IMR-90 (cell line): ENCODE results near the gene CWC27. TPM values are rescaled to one million over a fixed set of nuclear protein-coding genes. Genes with fewer than 3 reads are reported as not detected.

Source experiments
- ATAC-seq: fragments of 200-7000 bp; cut with Tn5 transposase; 2 replicates; pipeline ENCODE4 v1.9.1; 2020; ENCODE audit warnings: low read depth, mild to moderate bottlenecking, moderate library complexity
- BruUV-seq: library from RNA; stranded (reverse); fragments of 400-500 nt; replicated peaks from 2 replicates; lab custom pipeline; 2021; lab: Mats Ljungman, UMichigan
- CTCF ChIA-PET: fragments of 300-600 bp; formaldehyde crosslinking; extraction: SDS; loops from one replicate; lab custom pipeline; 2021; ENCODE audit warnings: antibody characterized with exemption; lab: Yijun Ruan, JAX
- POLR2A ChIA-PET: fragments of 300-600 bp; sonication (Branson Sonifier 250); formaldehyde crosslinking; loops from one replicate; lab custom pipeline; 2022; ENCODE audit warnings: antibody characterized with exemption; ENCODE audit not compliant: unreplicated experiment; lab: Charles Lee
- DNase-seq: peaks from one replicate; pipeline ENCODE4 v3.0.0; 2013
- H2AFZ ChIP-seq: replicated peaks from 2 replicates; pipeline ENCODE3; 2013; ENCODE audit warnings: low read length, mild to moderate bottlenecking; ENCODE audit not compliant: poor library complexity
- H2AK5ac ChIP-seq: 2 replicates; pipeline ENCODE4 v1.6.1; 2013; ENCODE audit warnings: low read depth, low read length, inconsistent platforms
- H2AK9ac ChIP-seq: replicated peaks from 2 replicates; pipeline ENCODE3; 2013; ENCODE audit warnings: mild to moderate bottlenecking, low read depth, low read length, moderate library complexity; ENCODE audit not compliant: poor library complexity
- H2BK120ac ChIP-seq: 2 replicates; pipeline ENCODE4 v1.6.1; 2013; ENCODE audit warnings: low read depth, low read length, inconsistent platforms
- H2BK15ac ChIP-seq: 3 replicates; pipeline ENCODE4 v1.6.1; 2013; ENCODE audit warnings: low read depth, low read length, inconsistent platforms
- H2BK20ac ChIP-seq: 2 replicates; pipeline ENCODE4 v1.6.1; 2013; ENCODE audit warnings: low read depth, mild to moderate bottlenecking, inconsistent platforms, low read length, moderate library complexity
- H2BK5ac ChIP-seq: 2 replicates; pipeline ENCODE4 v1.6.1; 2013; ENCODE audit warnings: mild to moderate bottlenecking, low read depth, low read length, inconsistent platforms; ENCODE audit not compliant: poor library complexity, severe bottlenecking
- H3K14ac ChIP-seq: replicated peaks from 2 replicates; pipeline ENCODE4 v1.6.1; 2013; ENCODE audit warnings: low read depth, low read length, inconsistent platforms
- H3K18ac ChIP-seq: 2 replicates; pipeline ENCODE4 v1.6.1; 2013; ENCODE audit warnings: low read depth, low read length, control low read depth
- H3K23ac ChIP-seq: 2 replicates; pipeline ENCODE4 v1.6.1; 2013; ENCODE audit warnings: low read depth, low read length, inconsistent platforms
- H3K27ac ChIP-seq: 2 replicates; pipeline ENCODE4 v1.5.1; 2013; ENCODE audit warnings: mild to moderate bottlenecking, control low read depth, low read length; ENCODE audit not compliant: insufficient read depth
- H3K27me3 ChIP-seq: 2 replicates; pipeline ENCODE4 v1.6.1; 2013; ENCODE audit warnings: low read length; ENCODE audit not compliant: control insufficient read depth, insufficient read depth
- H3K36me3 ChIP-seq: 2 replicates; pipeline ENCODE4 v1.6.1; 2013; ENCODE audit warnings: low read length, mixed read lengths; ENCODE audit not compliant: control insufficient read depth, insufficient read depth
- H3K4ac ChIP-seq: 2 replicates; pipeline ENCODE4 v1.6.1; 2013; ENCODE audit warnings: low read depth, low read length, inconsistent platforms
- H3K4me1 ChIP-seq: 2 replicates; pipeline ENCODE4 v1.6.1; 2013; ENCODE audit warnings: low read length, mixed read lengths; ENCODE audit not compliant: control insufficient read depth, insufficient read depth
- H3K4me2 ChIP-seq: 2 replicates; pipeline ENCODE4 v1.6.1; 2013; ENCODE audit warnings: low read depth, mild to moderate bottlenecking, control low read depth, low read length, moderate library complexity
- H3K4me3 ChIP-seq: 2 replicates; pipeline ENCODE4 v1.5.1; 2013; ENCODE audit warnings: low read depth, mild to moderate bottlenecking, control low read depth, low read length, moderate library complexity; ENCODE audit not compliant: insufficient read depth
- H3K56ac ChIP-seq: 2 replicates; pipeline ENCODE4 v1.6.1; 2013; ENCODE audit warnings: low read length, inconsistent platforms; ENCODE audit not compliant: insufficient read depth; ENCODE audit errors: extremely low read depth
- H3K79me1 ChIP-seq, 2 experiments: 2 replicates each; pipeline ENCODE4 v1.6.1; 2013; ENCODE audit warnings: low read length in 2 of 2, inconsistent platforms in 1 of 2, low read depth in 1 of 2
- H3K9ac ChIP-seq: 2 replicates; pipeline ENCODE4 v1.6.1; 2013; ENCODE audit warnings: low read depth, low read length, control low read depth
- H3K9me1 ChIP-seq: 2 replicates; pipeline ENCODE4 v1.6.1; 2013; ENCODE audit warnings: low read length, inconsistent platforms; ENCODE audit not compliant: insufficient read depth
- H3K9me3 ChIP-seq: 2 replicates; pipeline ENCODE4 v1.6.1; 2013; ENCODE audit warnings: low read length; ENCODE audit not compliant: control insufficient read depth, insufficient read depth
- H4K20me1 ChIP-seq: 2 replicates; pipeline ENCODE4 v1.6.1; 2013; ENCODE audit warnings: low read length, inconsistent platforms; ENCODE audit not compliant: insufficient read depth
- H4K5ac ChIP-seq: 2 replicates; pipeline ENCODE4 v1.6.1; 2013; ENCODE audit warnings: mild to moderate bottlenecking, low read depth, low read length, control low read depth
- H4K8ac ChIP-seq, 2 experiments: 2 replicates each; pipeline ENCODE4 v1.6.1; 2013; ENCODE audit warnings: low read depth in 2 of 2, low read length in 2 of 2, control low read depth in 1 of 2, inconsistent platforms in 1 of 2
- H4K91ac ChIP-seq: 2 replicates; pipeline ENCODE4 v1.6.1; 2013; ENCODE audit warnings: low read depth, low read length, inconsistent platforms; ENCODE audit not compliant: insufficient read depth
- CHD1 ChIP-seq: IDR thresholded peaks from 2 replicates; pipeline ENCODE4 v1.6.1; 2012; ENCODE audit warnings: low read depth, low read length, improper control_type of control experiment
- CTCF ChIP-seq: conservative IDR thresholded peaks from 2 replicates; pipeline ENCODE4 v1.5.1; 2012; ENCODE audit warnings: mild to moderate bottlenecking, low read depth, low read length, improper control_type of control experiment
- FOS ChIP-seq: fragments of 150-350 bp; IDR thresholded peaks from 2 replicates; pipeline ENCODE4 v1.6.1; 2016; ENCODE audit warnings: low read depth, low read length
- POLR2A ChIP-seq: IDR thresholded peaks from 2 replicates; pipeline ENCODE4 v1.6.1; 2012; ENCODE audit warnings: mild to moderate bottlenecking, low read depth, low read length
- RAD21 ChIP-seq: IDR thresholded peaks from 2 replicates; pipeline ENCODE4 v1.6.1; 2012; ENCODE audit warnings: low read length, improper control_type of control experiment
- SMC3 ChIP-seq: fragments of 150-350 bp; IDR thresholded peaks from 2 replicates; pipeline ENCODE4 v1.6.1; 2016; ENCODE audit warnings: low read depth, mild to moderate bottlenecking, antibody characterized with exemption, low read length, moderate library complexity
- WGBS, 2 experiments: methylation state at CpG; one replicate each; pipeline versions ENCODE4 v1.1.5 to v1.1.7; 2013; ENCODE audit warnings: missing lambda C conversion rate in 2 of 2; ENCODE audit not compliant: insufficient read length in 1 of 2; ENCODE audit errors: extremely low coverage in 2 of 2; 5-methylcytosine and 5-hydroxymethylcytosine counted together
- dilution Hi-C: fragments of 300-500 bp; cut with HindIII; formaldehyde crosslinking; loops from one replicate; pipeline ENCODE4 v1.14.3; 2018; ENCODE audit warnings: low sequenced_read_pairs; ENCODE audit not compliant: unreplicated experiment
- in situ Hi-C: fragments of 300-500 bp; cut with MboI; formaldehyde crosslinking; loops from 3 replicates; pipeline ENCODE4 v1.14.3; 2019; ENCODE audit warnings: low sequenced_read_pairs, inconsistent platforms, mixed read lengths
- intact Hi-C: fragments of 100-400 bp; cut with micrococcal nuclease; formaldehyde crosslinking; loops from 2 replicates; pipeline ENCODE4 v1.10.0; 2022
- polyA plus RNA-seq, 3 experiments: library from polyadenylated mRNA; depleted of rRNA; stranded (reverse); fragments of >200 nt; gene quantifications; 2 replicates each; pipeline ENCODE4 v1.2.3, GENCODE V29; 2012; ENCODE audit warnings: low replicate concordance in 1 of 3
- total RNA-seq: library from RNA; depleted of rRNA; stranded (reverse); fragments of >200 nt; gene quantifications from 2 replicates; pipeline ENCODE4 v1.2.3, GENCODE V29; 2012
- TF ChIP-seq, protein P1 (sequence below): fragments of 150-350 bp; IDR thresholded peaks from 2 replicates; pipeline ENCODE4 v1.6.1; 2016; ENCODE audit warnings: low read depth, mild to moderate bottlenecking, low read length, moderate library complexity, borderline replicate concordance

Gene CWC27
- total and polyA plus RNA-seq, 2 of the 4 experiments (the other 2 are of a cell fraction), result 13.3 to 17.1 TPM

DNA sequence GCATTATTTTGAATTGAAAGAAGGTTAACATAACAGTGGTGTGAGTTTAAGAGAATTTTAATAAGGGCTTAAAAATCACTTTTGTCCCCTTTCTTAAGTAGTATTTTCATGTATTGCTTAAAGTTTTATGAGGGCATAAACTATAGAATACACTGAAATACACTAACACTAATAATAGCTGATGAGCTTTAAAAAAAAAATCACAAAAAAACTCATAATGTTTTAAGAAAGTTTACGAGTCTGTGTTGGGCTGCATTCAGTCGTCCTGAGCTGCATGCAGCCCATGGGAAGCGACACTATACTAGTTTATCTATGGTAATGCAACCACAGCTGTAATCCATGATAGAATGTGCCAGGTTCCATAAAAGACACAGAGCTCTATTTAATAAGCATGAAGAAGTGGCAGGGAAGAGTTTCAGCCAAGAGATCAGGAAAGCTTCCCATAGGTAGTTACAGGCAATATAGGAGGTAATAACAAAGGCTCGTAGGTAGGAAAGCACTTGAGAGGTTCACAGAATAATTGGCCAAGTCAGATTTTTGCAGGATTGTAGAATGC, 4.7 kb upstream of the CWC27 start:
- H3K79me1 ChIP-seq, result peaks cover 27 to 43% of the 10 kb centered on the region in 2 experiments
- DNase-seq, result no peak
- H2BK5ac ChIP-seq, result no peak overlapping the region
- no peak overlapping the region for H2BK120ac ChIP-seq
- in situ Hi-C loops, result no loop called here
- H3K9me3 ChIP-seq, result no peaks in the 10 kb centered on the region
- H2BK20ac ChIP-seq, result no peak overlapping the region
- ChIA-PET POLR2A (no interaction called here), CTCF (no interaction called here)
- H3K14ac ChIP-seq, result no peak overlapping the region
- peaks cover 3% of the 10 kb centered on the region; the same call in 1 of the 2 replicates for H4K20me1 ChIP-seq
- no peak overlapping the region for H4K91ac ChIP-seq
- dilution Hi-C loops, result no loop called here
- 83% methylated on average over 2 of the region's 4 CpGs; no CpG with 5 or more reads in 1 of the 2 experiments for WGBS, 2 experiments
- TF ChIP-seq SMC3, result no peak
- no peak for TF ChIP-seq POLR2A
- TF ChIP-seq RAD21, result no peak
- TF ChIP-seq, protein P1, sequence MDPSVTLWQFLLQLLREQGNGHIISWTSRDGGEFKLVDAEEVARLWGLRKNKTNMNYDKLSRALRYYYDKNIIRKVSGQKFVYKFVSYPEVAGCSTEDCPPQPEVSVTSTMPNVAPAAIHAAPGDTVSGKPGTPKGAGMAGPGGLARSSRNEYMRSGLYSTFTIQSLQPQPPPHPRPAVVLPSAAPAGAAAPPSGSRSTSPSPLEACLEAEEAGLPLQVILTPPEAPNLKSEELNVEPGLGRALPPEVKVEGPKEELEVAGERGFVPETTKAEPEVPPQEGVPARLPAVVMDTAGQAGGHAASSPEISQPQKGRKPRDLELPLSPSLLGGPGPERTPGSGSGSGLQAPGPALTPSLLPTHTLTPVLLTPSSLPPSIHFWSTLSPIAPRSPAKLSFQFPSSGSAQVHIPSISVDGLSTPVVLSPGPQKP, result no peak
- no peak for TF ChIP-seq CHD1
- TF ChIP-seq FOS, result no peak
- TF ChIP-seq CTCF, result no peak
- H3K9me1 ChIP-seq, result peaks cover 13% of the 10 kb centered on the region
- H3K23ac ChIP-seq, result no peak overlapping the region
- no TSS peak for BruUV-seq
- H3K56ac ChIP-seq, result no peak overlapping the region
- peaks cover 7% of the 10 kb centered on the region for H3K4me1 ChIP-seq
- H2AFZ ChIP-seq, result no peak overlapping the region
- no peak overlapping the region for H3K18ac ChIP-seq
- peaks cover 4% of the 10 kb centered on the region for H3K36me3 ChIP-seq
- no peak overlapping the region for H2AK5ac ChIP-seq
- H3K27me3 ChIP-seq, result no peaks in the 10 kb centered on the region
- no peak overlapping the region for H3K9ac ChIP-seq
- H4K5ac ChIP-seq, result no peak overlapping the region
- no peak overlapping the region for H3K4ac ChIP-seq
- H3K4me3 ChIP-seq, result no peak overlapping the region
- H3K27ac ChIP-seq, result no peak overlapping the region
- no peak overlapping the region for H4K8ac ChIP-seq
- intact Hi-C loops, result no loop called here
- H2BK15ac ChIP-seq, result no peak overlapping the region
- ATAC-seq, result no peak
- H2AK9ac ChIP-seq, result no peak overlapping the region
- H3K4me2 ChIP-seq, result no peak overlapping the region
